HCT116 (cell line): ENCODE results near the gene POLR2A. TPM values are rescaled to one million over a fixed set of nuclear protein-coding genes. Genes with fewer than 3 reads are reported as not detected.

Source experiments
- ATAC-seq: fragments of 200-7000 bp; cut with Tn5 transposase; 2 replicates; pipeline ENCODE4 v1.9.1; 2020; ENCODE audit warnings: mild to moderate bottlenecking, moderate library complexity
- BruUV-seq: library from RNA; stranded (reverse); fragments of 400-500 nt; replicated peaks from 2 replicates; lab custom pipeline; 2021; lab: Mats Ljungman, UMichigan
- CTCF ChIA-PET: fragments of 300-600 bp; sonication (Branson Sonifier 250); formaldehyde crosslinking; loops from one replicate; lab custom pipeline; 2021; ENCODE audit warnings: antibody characterized with exemption; lab: Charles Lee
- POLR2A ChIA-PET: fragments of 300-600, 350-600 bp; sonication (Branson Sonifier 250); formaldehyde crosslinking; loops from one replicate; lab custom pipeline; 2021; ENCODE audit warnings: antibody characterized with exemption; lab: Charles Lee
- RAD21 ChIA-PET, 2 experiments: fragments of 300-600 bp; sonication (Branson Sonifier 250); formaldehyde crosslinking; loops; one replicate each; lab custom pipeline; 2023; ENCODE audit warnings: low total read pairs in 2 of 2; ENCODE audit not compliant: uncharacterized antibody in 2 of 2, unreplicated experiment in 2 of 2, low non-redundant PET in 1 of 2; lab: Charles Lee
- DNase-seq: peaks from one replicate; pipeline ENCODE4 v3.0.0-alpha.2; 2010; ENCODE audit warnings: low read depth, low spot score
- H2AFZ ChIP-seq: fragments of 200-600 bp; shearing (Covaris generic), sonication (generic); 2 replicates; pipeline ENCODE4 v1.6.1; 2017; ENCODE audit warnings: low read depth, mixed run types, mixed read lengths, antibody characterized with exemption, low read length; ENCODE audit not compliant: poor library complexity, severe bottlenecking
- H3K27ac ChIP-seq: 2 replicates; pipeline ENCODE4 v1.5.1; 2012; ENCODE audit warnings: low read depth, low read length
- H3K27me3 ChIP-seq: fragments of 200-600 bp; sonication (generic); 2 replicates; pipeline ENCODE4 v1.6.1; 2016; ENCODE audit warnings: mixed run types, low read length, mixed read lengths; ENCODE audit not compliant: insufficient read depth
- H3K36me3 ChIP-seq, 2 experiments: fragments of 200-500 bp in 1 of 2; fragments of 200-600 bp in 1 of 2; sonication (Bioruptor generic) in 1 of 2; sonication (generic) in 1 of 2; 2 replicates each; pipeline versions ENCODE4 v1.5.1 to v1.6.1; 2014 to 2016; ENCODE audit warnings: low read length in 2 of 2, inconsistent platforms in 1 of 2, mixed read lengths in 1 of 2, mixed run types in 1 of 2; ENCODE audit not compliant: insufficient read depth in 2 of 2, control insufficient read depth in 1 of 2
- H3K4me1 ChIP-seq, 2 experiments: fragments of 200-600 bp in 1 of 2; sonication (generic) in 1 of 2; 2 replicates each; pipeline versions ENCODE4 v1.5.1 to v1.6.1; 2012 to 2017; ENCODE audit warnings: low read length in 2 of 2, inconsistent platforms in 1 of 2, mild to moderate bottlenecking in 1 of 2, mixed read lengths in 1 of 2, mixed run types in 1 of 2, moderate library complexity in 1 of 2; ENCODE audit not compliant: insufficient read depth in 2 of 2, control insufficient read depth in 1 of 2
- H3K4me2 ChIP-seq: fragments of 200-600 bp; sonication (generic); 2 replicates; pipeline ENCODE4 v1.6.1; 2017; ENCODE audit warnings: mixed run types, low read length, mixed read lengths
- H3K4me3 ChIP-seq, 2 experiments: fragments of 200-600 bp in 1 of 2; sonication (generic) in 1 of 2; replicated peaks in 1 of 2; 2 replicates each; pipeline ENCODE4 v1.5.1; 2011 to 2016; ENCODE audit warnings: low read length in 2 of 2, control low read depth in 1 of 2, low read depth in 1 of 2, mild to moderate bottlenecking in 1 of 2, mixed read lengths in 1 of 2, mixed run types in 1 of 2
- H3K79me2 ChIP-seq: fragments of 200-600 bp; sonication (generic); 2 replicates; pipeline ENCODE4 v1.6.1; 2017; ENCODE audit warnings: mild to moderate bottlenecking, mixed run types, low read length, moderate library complexity, mixed read lengths; ENCODE audit not compliant: insufficient read depth
- H3K9ac ChIP-seq: fragments of 200-600 bp; sonication (generic); 2 replicates; pipeline ENCODE4 v1.6.1; 2016; ENCODE audit warnings: low read length, mixed read lengths
- H3K9me2 ChIP-seq: fragments of 200-600 bp; sonication (generic), shearing (Covaris generic); 2 replicates; pipeline ENCODE4 v1.6.1; 2017; ENCODE audit warnings: mixed run types, mild to moderate bottlenecking, moderate library complexity; ENCODE audit not compliant: insufficient read depth
- H3K9me3 ChIP-seq, 2 experiments: fragments of 200-500 bp in 1 of 2; fragments of 200-600 bp in 1 of 2; sonication (Bioruptor generic) in 1 of 2; sonication (generic) in 1 of 2; 2 replicates each; pipeline ENCODE4 v1.6.1; 2014 to 2017; ENCODE audit warnings: low read length in 2 of 2, mixed read lengths in 2 of 2, inconsistent platforms in 1 of 2, low read depth in 1 of 2, mild to moderate bottlenecking in 1 of 2, mixed run types in 1 of 2, moderate library complexity in 1 of 2; ENCODE audit not compliant: control insufficient read depth in 1 of 2, insufficient read depth in 1 of 2
- H4K20me1 ChIP-seq: fragments of 200-600 bp; sonication (generic), shearing (Covaris generic); 2 replicates; pipeline ENCODE4 v1.6.1; 2017; ENCODE audit warnings: mixed run types, mild to moderate bottlenecking, moderate library complexity; ENCODE audit not compliant: insufficient read depth
- CTCF ChIP-seq, 3 experiments: fragments of 200-600 bp in 1 of 3; sonication (generic) in 1 of 3; IDR thresholded peaks in 2 of 3; conservative IDR thresholded peaks in 1 of 3; 2 replicates each; pipeline ENCODE4 v1.5.1; 2012 to 2017; ENCODE audit warnings: low read depth in 2 of 3, low read length in 2 of 3, antibody characterized with exemption in 1 of 3, borderline replicate concordance in 1 of 3, control low read depth in 1 of 3, mild to moderate bottlenecking in 1 of 3, mixed read lengths in 1 of 3, mixed run types in 1 of 3, moderate library complexity in 1 of 3; ENCODE audit not compliant: insufficient read depth in 1 of 3
- ELF1 ChIP-seq: IDR thresholded peaks from 2 replicates; pipeline ENCODE4 v1.6.1; 2012; ENCODE audit warnings: low read depth, borderline replicate concordance
- EZH2 ChIP-seq: fragments of 200-600 bp; sonication (generic); IDR thresholded peaks from 2 replicates; pipeline ENCODE4 v1.6.1; 2017; ENCODE audit warnings: antibody characterized with exemption, mixed run types
- FOSL1 ChIP-seq: IDR thresholded peaks from 2 replicates; pipeline ENCODE4 v1.6.1; 2012; ENCODE audit warnings: low read depth
- JUND ChIP-seq: IDR thresholded peaks from 2 replicates; pipeline ENCODE4 v1.6.1; 2012
- MAX ChIP-seq: IDR thresholded peaks from 2 replicates; pipeline ENCODE4 v1.6.1; 2012
- POLR2AphosphoS5 ChIP-seq: IDR thresholded peaks from 2 replicates; pipeline ENCODE4 v1.6.1; 2011; ENCODE audit warnings: mild to moderate bottlenecking, low read depth, low read length, moderate library complexity
- RAD21 ChIP-seq: IDR thresholded peaks from 2 replicates; pipeline ENCODE4 v1.6.1; 2012; ENCODE audit warnings: low read depth, mild to moderate bottlenecking
- SIN3A ChIP-seq: IDR thresholded peaks from 2 replicates; pipeline ENCODE4 v1.6.1; 2012; ENCODE audit warnings: low read depth
- TCF7L2 ChIP-seq: IDR thresholded peaks from 2 replicates; pipeline ENCODE4 v1.7.0; 2011; ENCODE audit warnings: borderline replicate concordance, inconsistent platforms; ENCODE audit not compliant: insufficient read depth, insufficient read length; ENCODE audit errors: extremely low read depth
- YY1 ChIP-seq: IDR thresholded peaks from 2 replicates; pipeline ENCODE4 v1.6.1; 2011; ENCODE audit warnings: low read length, low read depth, moderate library complexity, mild to moderate bottlenecking; ENCODE audit not compliant: insufficient replicate concordance; ENCODE audit errors: extremely low read depth
- ZFX ChIP-seq: fragments of 450-650 bp; IDR thresholded peaks from 2 replicates; pipeline ENCODE4 v1.6.1; 2017
- ZNF274 ChIP-seq: fragments of 200-500 bp; sonication (Bioruptor generic); IDR thresholded peaks from 2 replicates; pipeline ENCODE4 v1.6.1; 2014; ENCODE audit warnings: mild to moderate bottlenecking, low read depth, low read length, inconsistent platforms
- intact Hi-C: fragments of 100-400 bp; cut with micrococcal nuclease; formaldehyde crosslinking; loops from 2 replicates; pipeline ENCODE4 v1.10.0; 2022
- total RNA-seq: library from RNA; stranded (reverse); gene quantifications from one replicate; pipeline ENCODE4 v1.2.1, GENCODE V29; 2021; ENCODE audit not compliant: unreplicated experiment

Gene POLR2A
- total RNA-seq, 1 experiment from 2014 or later = 205 TPM

- no peak overlapping the region for H2AFZ ChIP-seq
- no TSS peak for BruUV-seq
- H3K9ac ChIP-seq = peak overlapping the region; percentile 77
- ATAC-seq = peak; percentile 71
- no peaks in the 10 kb centered on the region for H3K79me2 ChIP-seq
- peak overlapping the region; percentile 69 to 85 for H3K4me3 ChIP-seq
- peak overlapping the region; percentile 95 for H3K27ac ChIP-seq
- H3K4me1 ChIP-seq = peaks cover 13 to 32% of the 10 kb centered on the region in 2 experiments
- ChIA-PET RAD21 (interaction anchor here in 1 of 2 experiments (1.0 to 2.4 kb wide), 2 partner anchors 81 to 156 kb away, joined by 3 to 6 read pairs; partner anchors contain the start of gene SLC2A4), CTCF (interaction anchor here (0.8 to 3.4 kb wide), 15 partner anchors 8 to 251 kb away, joined by 3 to 28 read pairs (median 4); partner anchors contain the start of genes CHRNB1, PLSCR3, SENP3 and TMEM256), POLR2A (interaction anchor here (0.7 to 2.9 kb wide), 11 partner anchors 8 to 250 kb away, joined by 3 to 33 read pairs (median 4); partner anchors contain the start of genes CHRNB1, POLR2A, SLC2A4 and SPEM2)
- H3K36me3 ChIP-seq = no peaks in the 10 kb centered on the region
- no peaks in the 10 kb centered on the region for H3K27me3 ChIP-seq
- DNase-seq = peak; percentile 79
- H3K9me3 ChIP-seq = no peaks in the 10 kb centered on the region; a peak in 1 of 4 replicates
- TF ChIP-seq JUND = no peak
- no peak for TF ChIP-seq ELF1
- TF ChIP-seq EZH2 = no peak
- peak; percentile 63 to 99 (median 82) for TF ChIP-seq CTCF (IDR thresholded peaks at IDR 0.05 in 2 of 3, conservative IDR thresholded peaks at IDR 0.05 in 1 of 3; ENCODE audit: borderline replicate concordance in 1 of 3, insufficient read depth in 1 of 3, low read depth in 2 of 3, low read length in 2 of 3)
- TF ChIP-seq FOSL1 = no peak
- TF ChIP-seq POLR2AphosphoS5 = peak; percentile 63
- peak; percentile 94 for TF ChIP-seq MAX
- TF ChIP-seq ZNF274 = no peak
- peak; percentile 28; the same call in 1 of the 2 replicates for TF ChIP-seq ZFX
- peak; percentile 51 for TF ChIP-seq TCF7L2
- TF ChIP-seq SIN3A = peak; percentile 48; the same call in 1 of the 2 replicates
- TF ChIP-seq YY1 = peak; percentile 72
- TF ChIP-seq RAD21 = peak; percentile 88
- H3K4me2 ChIP-seq = peak overlapping the region; percentile 99
- H4K20me1 ChIP-seq = no peaks in the 10 kb centered on the region
- no peaks in the 10 kb centered on the region for H3K9me2 ChIP-seq
- intact Hi-C loops = loop anchor here (1.0 to 10.0 kb wide), 6 partner anchors 42 to 250 kb away; partner anchors contain the start of genes CLDN7, PLSCR3, POLR2A and SENP3
These were observed 47.4 kb upstream of the POLR2A start for GRCh38 chr17:7436556-7437368.
